A673 (cell line): ENCODE data around the gene GRIK1.

Experiments
- CTCF ChIP-seq: fragments of 300-800, 200-600 bp; sonication (generic); conservative IDR thresholded peaks from 2 replicates; pipeline ENCODE4 v1.5.1; 2017; ENCODE audit warnings: low read depth, mild to moderate bottlenecking, antibody characterized with exemption, low read length, moderate library complexity, mixed read lengths
- EZH2 ChIP-seq: fragments of 200-600 bp; sonication (generic); IDR thresholded peaks from 2 replicates; pipeline ENCODE4 v1.6.1; 2017; ENCODE audit warnings: borderline replicate concordance, low read depth, mild to moderate bottlenecking, mixed read lengths, antibody characterized with exemption, low read length; ENCODE audit not compliant: poor library complexity, severe bottlenecking

- TF ChIP-seq CTCF (no peak), EZH2 (no peak)
These were observed 35.2 kb downstream of the GRIK1 start for GRCh38 chr21:29904359-29905282.
